Measurements from ENCODE around the gene FGF13.

FGF13 gene

GRCh38 chrX:138710866-138711341 lies 613 bp downstream of the FGF13 start:
- Histone ChIP-seq H3K36me3 (no peaks in the 10 kb centered on the region), H3K4me3 (ENCODE audit: low read depth, low read length) (no peak overlapping the region), H3K27me3 (ENCODE audit: insufficient read depth, low read depth, severe bottlenecking) (peaks cover 70% of the 10 kb centered on the region), H3K9me3 (ENCODE audit: severe bottlenecking) (no peaks in the 10 kb centered on the region), H3K27ac (no peak overlapping the region)
- no peak for TF ChIP-seq CTCF (IDR thresholded peaks at IDR 0.05; ENCODE audit: low read depth, low read length)
- DNase-seq = no peak

GRCh38 chrX:138709886-138710791 lies 1.4 kb downstream of the FGF13 start:
- no peak overlapping the region for H3K27ac ChIP-seq
- no peak overlapping the region for H3K4me3 ChIP-seq (ENCODE audit: low read depth, low read length)
- H3K27me3 ChIP-seq (ENCODE audit: insufficient read depth, low read depth, severe bottlenecking) = peaks cover 72% of the 10 kb centered on the region
- H3K9me3 ChIP-seq (ENCODE audit: severe bottlenecking) = no peaks in the 10 kb centered on the region
- DNase-seq = no peak
- TF ChIP-seq CTCF (IDR thresholded peaks at IDR 0.05; ENCODE audit: low read depth, low read length) = no peak
- no peaks in the 10 kb centered on the region for H3K36me3 ChIP-seq

GRCh38 chrX:138708268-138708667 lies 3.2 kb downstream of the FGF13 start:
- peaks cover 72% of the 10 kb centered on the region for H3K27me3 ChIP-seq (ENCODE audit: insufficient read depth, low read depth, severe bottlenecking)
- no peak overlapping the region for H3K4me3 ChIP-seq (ENCODE audit: low read depth, low read length)
- no peak for TF ChIP-seq CTCF (IDR thresholded peaks at IDR 0.05; ENCODE audit: low read depth, low read length)
- DNase-seq = no peak
- no peaks in the 10 kb centered on the region for H3K36me3 ChIP-seq
- H3K27ac ChIP-seq = no peak overlapping the region
- no peaks in the 10 kb centered on the region for H3K9me3 ChIP-seq (ENCODE audit: severe bottlenecking)

GRCh38 chrX:138704596-138704995 lies 6.9 kb downstream of the FGF13 start:
- TF ChIP-seq CTCF (IDR thresholded peaks at IDR 0.05; ENCODE audit: low read depth, low read length) = no peak
- no peaks in the 10 kb centered on the region for H3K9me3 ChIP-seq (ENCODE audit: severe bottlenecking)

GRCh38 chrX:138704101-138704500 lies 7.4 kb downstream of the FGF13 start:
- no peak for TF ChIP-seq CTCF (IDR thresholded peaks at IDR 0.05; ENCODE audit: low read depth, low read length)
- Histone ChIP-seq H3K27me3 (ENCODE audit: insufficient read depth, low read depth, severe bottlenecking) (peaks cover 61% of the 10 kb centered on the region), H3K9me3 (ENCODE audit: severe bottlenecking) (no peaks in the 10 kb centered on the region), H3K36me3 (no peaks in the 10 kb centered on the region), H3K4me3 (ENCODE audit: low read depth, low read length) (no peak overlapping the region), H3K27ac (no peak overlapping the region)
- no peak for DNase-seq

More at GRCh38 chrX:138704596-138704995, 6.9 kb downstream of the FGF13 start:
- H3K36me3 ChIP-seq = no peaks in the 10 kb centered on the region
- H3K27ac ChIP-seq = no peak overlapping the region
- no peak for DNase-seq
- no peak overlapping the region for H3K4me3 ChIP-seq (ENCODE audit: low read depth, low read length)
- peaks cover 66% of the 10 kb centered on the region for H3K27me3 ChIP-seq (ENCODE audit: insufficient read depth, low read depth, severe bottlenecking)

Measured in WERI-Rb-1 (cell line).